HEK293T (cell line): ENCODE data around the gene MAML1.

Experiments used
- CTCF ChIA-PET: fragments of 350-600 bp; formaldehyde crosslinking; extraction: SDS; loops from one replicate; lab custom pipeline; 2021; ENCODE audit warnings: antibody characterized with exemption, inconsistent platforms; lab: Yijun Ruan, JAX
- POLR2A ChIA-PET: fragments of 350-600 bp; formaldehyde crosslinking; extraction: SDS; loops from one replicate; lab custom pipeline; 2020; ENCODE audit warnings: antibody characterized with exemption, inconsistent platforms; lab: Yijun Ruan, JAX
- DNase-seq: peaks from one replicate; pipeline ENCODE4 v3.0.0; 2012; ENCODE audit warnings: mixed read lengths; ENCODE audit errors: extremely low spot score
- ARNT ChIP-seq: fragments of 450-650 bp; IDR thresholded peaks from 2 replicates; pipeline ENCODE4 v1.6.1; 2017; ENCODE audit warnings: mild to moderate bottlenecking
- BHLHE40 ChIP-seq: fragments of 450-650 bp; IDR thresholded peaks from 2 replicates; pipeline ENCODE4 v1.6.1; 2016; ENCODE audit warnings: mild to moderate bottlenecking, moderate library complexity, borderline replicate concordance
- CTBP1 ChIP-seq: fragments of 450-650 bp; IDR thresholded peaks from 2 replicates; pipeline ENCODE4 v1.6.1; 2016; ENCODE audit warnings: borderline replicate concordance
- ELF4 ChIP-seq: fragments of 450-650 bp; IDR thresholded peaks from 2 replicates; pipeline ENCODE4 v1.6.1; 2017; ENCODE audit warnings: antibody characterized with exemption
- FOXA1 ChIP-seq: fragments of 450-650 bp; IDR thresholded peaks from 2 replicates; pipeline ENCODE4 v1.6.1; 2016; ENCODE audit warnings: mild to moderate bottlenecking
- FOXK2 ChIP-seq: fragments of 450-650 bp; IDR thresholded peaks from 2 replicates; pipeline ENCODE4 v1.6.1; 2016; ENCODE audit warnings: mild to moderate bottlenecking
- FOXM1 ChIP-seq: fragments of 450-650 bp; IDR thresholded peaks from 2 replicates; pipeline ENCODE4 v1.6.1; 2017; ENCODE audit warnings: mild to moderate bottlenecking, borderline replicate concordance
- HDGF ChIP-seq: fragments of 450-650 bp; IDR thresholded peaks from 2 replicates; pipeline ENCODE4 v1.6.1; 2017; ENCODE audit warnings: antibody characterized with exemption, borderline replicate concordance
- L3MBTL2 ChIP-seq: fragments of 450-650 bp; conservative IDR thresholded peaks from 2 replicates; pipeline ENCODE4 v1.6.1; 2016; ENCODE audit warnings: mild to moderate bottlenecking
- LEF1 ChIP-seq: fragments of 450-650 bp; IDR thresholded peaks from 2 replicates; pipeline ENCODE4 v1.6.1; 2017; ENCODE audit warnings: mild to moderate bottlenecking, borderline replicate concordance
- NFRKB ChIP-seq: fragments of 450-650 bp; IDR thresholded peaks from 2 replicates; pipeline ENCODE4 v1.6.1; 2016; ENCODE audit warnings: mild to moderate bottlenecking, moderate library complexity
- SP1 ChIP-seq: fragments of 450-650 bp; IDR thresholded peaks from 2 replicates; pipeline ENCODE4 v1.6.1; 2017
- SUZ12 ChIP-seq: fragments of 450-650 bp; IDR thresholded peaks from 2 replicates; pipeline ENCODE4 v1.6.1; 2016; ENCODE audit warnings: mild to moderate bottlenecking
- TARDBP ChIP-seq: fragments of 450-650 bp; IDR thresholded peaks from 2 replicates; pipeline ENCODE4 v1.6.1; 2016
- ZNF384 ChIP-seq: fragments of 450-650 bp; IDR thresholded peaks from 2 replicates; pipeline ENCODE4 v1.6.1; 2016
- TF ChIP-seq, protein P1 (sequence below): fragments of 450-650 bp; IDR thresholded peaks from 2 replicates; pipeline ENCODE4 v1.6.1; 2016

MAML1 gene

DNA sequence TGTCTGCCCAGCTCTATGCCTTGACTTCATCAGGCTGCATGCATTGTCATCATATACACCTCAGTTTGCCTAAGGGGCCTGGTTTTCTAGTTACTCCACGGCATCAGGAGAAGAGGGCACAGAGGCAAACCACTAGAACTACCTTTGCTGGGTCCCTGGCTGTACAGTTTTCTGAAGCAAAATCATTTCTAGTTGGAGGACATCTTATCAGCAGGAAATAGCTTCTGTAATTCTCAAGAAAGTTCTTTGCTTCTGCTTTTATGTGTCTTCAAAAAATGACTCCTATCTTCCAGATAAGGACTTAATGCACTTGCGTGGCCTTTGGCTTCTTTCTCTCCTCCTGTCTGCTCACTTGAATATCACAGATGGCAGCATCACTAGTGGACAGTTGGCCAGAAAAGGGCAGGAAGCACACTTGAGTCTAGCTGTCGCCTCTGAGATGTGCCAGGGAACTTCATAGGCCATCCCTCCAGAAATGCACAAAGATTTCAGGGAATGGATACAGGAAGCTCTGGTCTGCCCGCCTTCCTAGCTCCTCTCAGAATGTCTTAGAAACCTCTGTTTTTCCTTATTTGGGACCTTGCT, 38.8 kb downstream of the MAML1 start:
- DNase-seq, result no peak
- TF ChIP-seq, protein P1, sequence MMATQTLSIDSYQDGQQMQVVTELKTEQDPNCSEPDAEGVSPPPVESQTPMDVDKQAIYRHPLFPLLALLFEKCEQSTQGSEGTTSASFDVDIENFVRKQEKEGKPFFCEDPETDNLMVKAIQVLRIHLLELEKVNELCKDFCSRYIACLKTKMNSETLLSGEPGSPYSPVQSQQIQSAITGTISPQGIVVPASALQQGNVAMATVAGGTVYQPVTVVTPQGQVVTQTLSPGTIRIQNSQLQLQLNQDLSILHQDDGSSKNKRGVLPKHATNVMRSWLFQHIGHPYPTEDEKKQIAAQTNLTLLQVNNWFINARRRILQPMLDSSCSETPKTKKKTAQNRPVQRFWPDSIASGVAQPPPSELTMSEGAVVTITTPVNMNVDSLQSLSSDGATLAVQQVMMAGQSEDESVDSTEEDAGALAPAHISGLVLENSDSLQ, result no peak
- TF ChIP-seq SP1 (no peak), BHLHE40 (no peak), NFRKB (no peak), FOXA1 (no peak), CTBP1 (no peak), TARDBP (no peak), FOXM1 (no peak), ZNF384 (no peak), ARNT (no peak), LEF1 (no peak), HDGF (no peak), ELF4 (no peak), SUZ12 (no peak), L3MBTL2 (no peak), FOXK2 (no peak)
- ChIA-PET POLR2A (interaction anchor here (0.8 kb wide), 1 partner anchor 148 kb away, joined by 3 read pairs; the partner anchor contains the start of gene HNRNPH1), CTCF (no interaction called here)

DNA sequence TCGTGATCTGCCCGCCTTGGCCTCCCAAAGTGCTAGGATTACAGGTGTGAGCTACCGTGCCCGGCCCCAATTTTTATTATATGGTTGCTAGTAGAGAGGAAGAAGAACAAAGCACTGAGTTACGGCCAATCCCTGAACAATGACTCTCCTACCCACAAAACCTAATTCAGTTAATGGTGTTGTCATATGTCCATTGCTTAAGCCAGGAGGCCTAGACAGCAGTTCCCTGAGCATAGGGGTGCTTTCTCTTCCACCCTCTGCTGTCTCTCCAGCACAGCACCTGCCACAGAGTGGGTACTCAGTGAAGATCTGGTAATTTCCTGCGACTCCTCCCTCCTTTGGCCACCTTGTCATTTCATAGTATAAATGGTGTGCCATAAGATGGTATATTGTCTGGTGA, 39.7 kb downstream of the MAML1 start:
- ChIA-PET CTCF (no interaction called here), POLR2A (no interaction called here)
- DNase-seq, result no peak
- TF ChIP-seq BHLHE40 (no peak), ELF4 (no peak), HDGF (no peak), FOXK2 (no peak), NFRKB (no peak), ZNF384 (no peak), SP1 (no peak), SUZ12 (no peak), LEF1 (no peak), TARDBP (no peak), FOXM1 (no peak), FOXA1 (no peak), CTBP1 (no peak), ARNT (no peak), L3MBTL2 (no peak)
- TF ChIP-seq, protein P1, result no peak

DNA sequence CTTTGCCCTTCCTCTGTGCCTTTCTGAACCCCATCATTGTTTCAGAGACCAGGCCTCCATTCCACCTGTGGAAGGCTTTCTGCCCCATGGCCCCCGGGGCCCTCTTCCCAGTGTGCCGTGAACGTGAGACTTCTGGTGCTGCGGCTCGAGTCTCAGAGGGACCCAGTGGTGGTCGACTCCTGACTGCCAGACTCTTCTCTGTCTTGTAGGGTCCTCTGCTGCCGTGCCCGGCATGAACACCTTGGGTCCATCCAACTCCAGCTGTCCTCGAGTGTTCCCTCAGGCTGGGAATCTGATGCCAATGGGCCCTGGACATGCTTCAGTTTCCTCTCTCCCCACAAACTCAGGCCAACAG, 41.0 kb downstream of the MAML1 start:
- TF ChIP-seq FOXM1, result no peak
- TF ChIP-seq TARDBP, result no peak
- TF ChIP-seq FOXA1, result no peak
- TF ChIP-seq SUZ12, result no peak
- DNase-seq, result no peak
- ChIA-PET POLR2A (no interaction called here), CTCF (no interaction called here)

DNA sequence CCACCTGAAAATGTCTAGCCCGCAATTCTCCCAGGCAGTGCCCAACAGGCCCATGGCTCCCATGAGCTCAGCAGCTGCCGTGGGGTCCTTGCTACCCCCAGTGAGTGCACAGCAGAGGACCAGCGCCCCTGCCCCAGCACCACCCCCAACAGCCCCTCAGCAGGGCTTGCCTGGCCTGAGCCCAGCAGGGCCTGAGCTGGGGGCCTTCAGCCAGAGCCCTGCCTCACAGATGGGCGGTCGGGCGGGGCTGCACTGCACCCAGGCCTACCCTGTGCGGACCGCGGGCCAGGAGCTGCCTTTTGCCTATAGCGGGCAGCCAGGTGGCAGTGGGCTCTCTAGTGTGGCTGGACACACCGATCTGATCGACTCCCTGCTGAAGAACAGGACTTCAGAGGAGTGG, 41.8 kb downstream of the MAML1 start:
- ChIA-PET CTCF (no interaction called here), POLR2A (no interaction called here)
- TF ChIP-seq NFRKB (no peak), ELF4 (no peak), ARNT (no peak), HDGF (no peak), FOXM1 (no peak), SUZ12 (no peak), FOXA1 (no peak), BHLHE40 (no peak), CTBP1 (no peak), SP1 (no peak), L3MBTL2 (no peak)
- TF ChIP-seq, protein P1, result no peak
- DNase-seq, result no peak

DNA sequence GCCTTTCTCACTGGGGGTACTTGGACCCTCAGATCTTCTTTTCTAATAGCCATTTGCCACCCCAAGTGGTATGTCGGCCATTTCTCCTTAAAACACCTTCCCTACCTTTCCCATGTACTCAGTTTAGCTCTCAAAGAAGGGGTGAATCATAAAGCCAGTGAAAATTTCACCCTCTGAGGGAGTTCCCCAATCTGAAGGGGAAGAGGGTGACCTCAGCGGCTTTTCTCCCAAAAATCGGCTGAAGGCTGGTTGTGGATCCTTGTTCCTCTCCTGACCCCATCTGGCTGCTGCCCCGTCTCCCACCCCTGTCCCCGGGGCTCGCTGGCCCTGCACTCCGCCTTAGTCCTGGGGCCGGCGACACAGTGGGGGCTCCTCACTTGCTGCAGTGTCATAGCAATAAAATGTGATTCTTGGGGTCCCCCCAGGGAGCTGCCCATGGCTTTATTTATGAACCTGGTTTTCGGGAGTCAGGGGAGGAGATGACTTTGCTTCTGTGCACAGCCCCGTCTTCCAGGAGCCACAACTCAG, 43.9 kb downstream of the MAML1 start:
- TF ChIP-seq L3MBTL2 (no peak), TARDBP (no peak), SP1 (no peak), ZNF384 (no peak), HDGF (no peak), FOXA1 (no peak), SUZ12 (no peak), ARNT (no peak), FOXK2 (no peak), FOXM1 (no peak), BHLHE40 (no peak), ELF4 (no peak)
- TF ChIP-seq, protein P1, result no peak
- DNase-seq, result no peak
- ChIA-PET CTCF (interaction anchor here (0.7 to 2.9 kb wide), 2 partner anchors 14 to 25 kb away, joined by 6 to 9 read pairs; no protein-coding TSS in a partner anchor), POLR2A (no interaction called here)
